HEK293 (cell line): ENCODE measurements around the gene STX4.

ENCODE experiments used
- CTCF ChIA-PET: fragments of 350-600 bp; formaldehyde crosslinking; extraction: SDS; loops from one replicate; lab custom pipeline; 2021; ENCODE audit warnings: antibody characterized with exemption; lab: Yijun Ruan, JAX
- POLR2A ChIA-PET: fragments of 300-600 bp; formaldehyde crosslinking; extraction: SDS; loops from one replicate; lab custom pipeline; 2020; ENCODE audit warnings: antibody characterized with exemption, inconsistent platforms; lab: Yijun Ruan, JAX
- H3K27ac ChIP-seq: fragments of 200-500 bp; sonication (Bioruptor generic); 2 replicates; pipeline ENCODE4 v1.5.1; 2014; ENCODE audit warnings: low read depth, low read length, control low read depth, inconsistent platforms; ENCODE audit errors: extremely low read depth
- H3K36me3 ChIP-seq, 2 experiments: fragments of 200-500 bp in 1 of 2; sonication (Bioruptor generic) in 1 of 2; 1 replicate in 1 of 2; 2 replicates in 1 of 2; pipeline ENCODE4 v1.5.1; 2014 to 2017; ENCODE audit warnings: inconsistent platforms in 2 of 2, low read length in 2 of 2; ENCODE audit not compliant: control insufficient read depth in 2 of 2, insufficient read depth in 1 of 2
- H3K4me1 ChIP-seq: fragments of 200-500 bp; sonication (Bioruptor generic); 2 replicates; pipeline ENCODE4 v1.5.1; 2014; ENCODE audit warnings: mild to moderate bottlenecking, low read length, inconsistent platforms; ENCODE audit not compliant: control insufficient read depth, insufficient read depth
- H3K4me3 ChIP-seq: 2 replicates; pipeline ENCODE4 v1.5.1; 2011; ENCODE audit warnings: low read depth, mild to moderate bottlenecking, control low read depth, low read length, moderate library complexity
- H3K9me3 ChIP-seq: fragments of 200-500 bp; sonication (Bioruptor generic); 2 replicates; pipeline ENCODE4 v1.5.1; 2014; ENCODE audit warnings: low read depth, low read length, inconsistent platforms; ENCODE audit not compliant: control insufficient read depth, insufficient read depth
- BCL11B ChIP-seq: fragments of 450-650 bp; formaldehyde crosslinking; IDR thresholded peaks from 2 replicates; pipeline ENCODE4 v1.5.1; 2016; ENCODE audit warnings: low read depth, missing biosample characterization, missing genetic modification characterization
- GFI1B ChIP-seq: fragments of 450-650 bp; formaldehyde crosslinking; IDR thresholded peaks from 2 replicates; pipeline ENCODE4 v1.5.1; 2016; ENCODE audit warnings: missing biosample characterization, missing genetic modification characterization
- PRDM1 ChIP-seq: fragments of 450-650 bp; formaldehyde crosslinking; IDR thresholded peaks from 2 replicates; pipeline ENCODE4; 2016; ENCODE audit warnings: missing biosample characterization, missing genetic modification characterization
- SCRT1 ChIP-seq: fragments of 450-650 bp; formaldehyde crosslinking; IDR thresholded peaks from 2 replicates; pipeline ENCODE4 v1.5.1; 2016; ENCODE audit warnings: missing biosample characterization, missing genetic modification characterization, borderline replicate concordance
- SCRT2 ChIP-seq: fragments of 450-650 bp; formaldehyde crosslinking; IDR thresholded peaks from 2 replicates; pipeline ENCODE4 v1.5.1; 2016; ENCODE audit warnings: missing biosample characterization, missing genetic modification characterization
- SETDB1 ChIP-seq: IDR thresholded peaks from one replicate; pipeline ENCODE4 v1.6.1; 2017; ENCODE audit warnings: mild to moderate bottlenecking, low read length, moderate library complexity, mixed read lengths; ENCODE audit not compliant: insufficient read length
- WT1 ChIP-seq: fragments of 450-650 bp; formaldehyde crosslinking; IDR thresholded peaks from 2 replicates; pipeline ENCODE4 v1.5.1; 2016; ENCODE audit warnings: missing biosample characterization, missing genetic modification characterization
- ZNF112 ChIP-seq: fragments of 450-650 bp; formaldehyde crosslinking; IDR thresholded peaks from 2 replicates; pipeline ENCODE4 v1.5.0; 2017; ENCODE audit warnings: missing biosample characterization, missing genetic modification characterization
- ZNF114 ChIP-seq: fragments of 450-650 bp; formaldehyde crosslinking; IDR thresholded peaks from 2 replicates; pipeline ENCODE4 v1.5.0; 2017; ENCODE audit warnings: missing biosample characterization, missing genetic modification characterization
- ZNF133 ChIP-seq: fragments of 450-650 bp; formaldehyde crosslinking; IDR thresholded peaks from 2 replicates; pipeline ENCODE4 v1.5.1; 2016; ENCODE audit warnings: missing biosample characterization, missing genetic modification characterization
- ZNF211 ChIP-seq: fragments of 450-650 bp; formaldehyde crosslinking; IDR thresholded peaks from 2 replicates; pipeline ENCODE4 v1.5.1; 2016; ENCODE audit warnings: low read depth, missing biosample characterization, missing genetic modification characterization
- ZNF37A ChIP-seq: fragments of 450-650 bp; IDR thresholded peaks from 2 replicates; pipeline ENCODE4 v1.5.1; 2018; ENCODE audit warnings: missing biosample characterization, missing genetic modification characterization
- ZNF585B ChIP-seq: fragments of 450-650 bp; formaldehyde crosslinking; IDR thresholded peaks from 2 replicates; pipeline ENCODE4 v1.5.1; 2016; ENCODE audit warnings: missing biosample characterization, missing genetic modification characterization
- ZNF701 ChIP-seq: fragments of 450-650 bp; formaldehyde crosslinking; IDR thresholded peaks from 2 replicates; pipeline ENCODE4 v1.5.1; 2016; ENCODE audit warnings: missing biosample characterization, missing genetic modification characterization
- ZNF837 ChIP-seq: fragments of 450-650 bp; formaldehyde crosslinking; IDR thresholded peaks from 2 replicates; pipeline ENCODE4 v1.5.1; 2016; ENCODE audit warnings: missing biosample characterization, missing genetic modification characterization
- TF ChIP-seq, protein P1 (sequence below): sonication (generic); formaldehyde crosslinking; IDR thresholded peaks from 2 replicates; pipeline ENCODE4 v1.8.1; 2022; ENCODE audit warnings: mild to moderate bottlenecking, moderate library complexity, missing genetic modification reagents
- TF ChIP-seq, protein P2 (sequence below): fragments of 450-650 bp; IDR thresholded peaks from 2 replicates; pipeline ENCODE4 v1.5.1; 2018; ENCODE audit warnings: missing biosample characterization, mild to moderate bottlenecking, missing genetic modification characterization
- TF ChIP-seq, protein P3 (sequence below): fragments of 450-650 bp; formaldehyde crosslinking; IDR thresholded peaks from 2 replicates; pipeline ENCODE4 v1.5.1; 2016; ENCODE audit warnings: missing biosample characterization, missing genetic modification characterization

STX4 gene

DNA sequence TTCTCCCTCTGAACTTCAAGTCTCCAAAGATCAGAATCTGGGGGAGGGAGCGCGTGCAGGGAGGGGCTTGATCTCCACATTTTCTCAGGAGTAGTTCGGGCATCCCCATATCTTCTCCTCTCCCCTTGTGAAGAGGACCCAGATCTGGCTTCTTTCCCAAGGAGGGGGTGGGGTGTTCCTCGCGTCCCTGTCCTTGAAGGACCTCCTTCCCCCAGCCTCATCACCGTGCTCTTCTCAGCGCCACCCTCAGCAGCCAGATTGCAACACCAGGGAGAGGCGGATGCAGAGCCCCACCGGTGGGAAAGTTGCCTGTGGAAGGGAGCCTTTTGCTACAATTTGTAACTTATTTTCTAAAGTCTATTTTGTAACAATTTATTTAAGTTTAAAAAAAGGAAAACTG is 49.7 kb downstream of the STX4 start (continued):
- TF ChIP-seq ZNF112 (no peak), ZNF114 (tag by site-specific recombination) (no peak), GFI1B (tag by site-specific recombination) (no peak), ZNF585B (tag by site-specific recombination) (no peak), WT1 (no peak)
- TF ChIP-seq, protein P1, sequence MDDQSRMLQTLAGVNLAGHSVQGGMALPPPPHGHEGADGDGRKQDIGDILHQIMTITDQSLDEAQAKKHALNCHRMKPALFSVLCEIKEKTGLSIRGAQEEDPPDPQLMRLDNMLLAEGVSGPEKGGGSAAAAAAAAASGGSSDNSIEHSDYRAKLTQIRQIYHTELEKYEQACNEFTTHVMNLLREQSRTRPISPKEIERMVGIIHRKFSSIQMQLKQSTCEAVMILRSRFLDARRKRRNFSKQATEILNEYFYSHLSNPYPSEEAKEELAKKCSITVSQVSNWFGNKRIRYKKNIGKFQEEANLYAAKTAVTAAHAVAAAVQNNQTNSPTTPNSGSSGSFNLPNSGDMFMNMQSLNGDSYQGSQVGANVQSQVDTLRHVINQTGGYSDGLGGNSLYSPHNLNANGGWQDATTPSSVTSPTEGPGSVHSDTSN (CRISPR knock-in tag): no peak
- TF ChIP-seq, all 188 proteins: peak for 2

DNA sequence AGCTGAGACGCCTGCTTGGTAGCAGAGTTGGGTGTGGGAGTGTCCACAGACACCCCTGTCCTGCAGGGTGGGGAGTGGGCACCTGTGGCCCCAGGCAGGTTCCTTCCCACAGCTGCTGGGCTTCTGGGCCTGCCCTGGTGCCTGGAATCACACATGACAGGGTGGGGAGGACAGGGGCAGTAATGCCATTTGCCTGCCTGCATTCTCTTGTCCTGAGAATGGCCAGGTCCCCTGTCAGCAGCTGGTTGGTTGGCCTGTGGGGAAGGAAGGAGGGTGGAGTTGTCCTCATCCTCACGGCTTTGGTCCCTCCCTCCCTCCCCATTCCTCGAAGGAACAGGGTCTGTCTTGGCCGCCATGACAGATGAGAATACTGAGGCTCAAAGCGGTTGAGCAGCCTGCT is 50.2 kb downstream of the STX4 start:
- Histone ChIP-seq H3K4me3 (no peak overlapping the region), H3K36me3 (peaks cover 0 to 61% of the 10 kb centered on the region in 2 experiments; a peak in 1 of 3 replicates), H3K9me3 (no peaks in the 10 kb centered on the region), H3K27ac (no peak overlapping the region), H3K4me1 (no peaks in the 10 kb centered on the region)
- TF ChIP-seq SETDB1: no peak
- TF ChIP-seq, protein P2, sequence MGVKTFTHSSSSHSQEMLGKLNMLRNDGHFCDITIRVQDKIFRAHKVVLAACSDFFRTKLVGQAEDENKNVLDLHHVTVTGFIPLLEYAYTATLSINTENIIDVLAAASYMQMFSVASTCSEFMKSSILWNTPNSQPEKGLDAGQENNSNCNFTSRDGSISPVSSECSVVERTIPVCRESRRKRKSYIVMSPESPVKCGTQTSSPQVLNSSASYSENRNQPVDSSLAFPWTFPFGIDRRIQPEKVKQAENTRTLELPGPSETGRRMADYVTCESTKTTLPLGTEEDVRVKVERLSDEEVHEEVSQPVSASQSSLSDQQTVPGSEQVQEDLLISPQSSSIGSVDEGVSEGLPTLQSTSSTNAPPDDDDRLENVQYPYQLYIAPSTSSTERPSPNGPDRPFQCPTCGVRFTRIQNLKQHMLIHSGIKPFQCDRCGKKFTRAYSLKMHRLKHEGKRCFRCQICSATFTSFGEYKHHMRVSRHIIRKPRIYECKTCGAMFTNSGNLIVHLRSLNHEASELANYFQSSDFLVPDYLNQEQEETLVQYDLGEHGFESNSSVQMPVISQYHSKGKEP: no peak
- TF ChIP-seq, protein P3, sequence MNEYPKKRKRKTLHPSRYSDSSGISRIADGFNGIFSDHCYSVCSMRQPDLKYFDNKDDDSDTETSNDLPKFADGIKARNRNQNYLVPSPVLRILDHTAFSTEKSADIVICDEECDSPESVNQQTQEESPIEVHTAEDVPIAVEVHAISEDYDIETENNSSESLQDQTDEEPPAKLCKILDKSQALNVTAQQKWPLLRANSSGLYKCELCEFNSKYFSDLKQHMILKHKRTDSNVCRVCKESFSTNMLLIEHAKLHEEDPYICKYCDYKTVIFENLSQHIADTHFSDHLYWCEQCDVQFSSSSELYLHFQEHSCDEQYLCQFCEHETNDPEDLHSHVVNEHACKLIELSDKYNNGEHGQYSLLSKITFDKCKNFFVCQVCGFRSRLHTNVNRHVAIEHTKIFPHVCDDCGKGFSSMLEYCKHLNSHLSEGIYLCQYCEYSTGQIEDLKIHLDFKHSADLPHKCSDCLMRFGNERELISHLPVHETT (tag by site-specific recombination): no peak
- no peak for TF ChIP-seq BCL11B
- 0 out of 2 replicates have a peak, but pooled peaks have one; percentile 25 for TF ChIP-seq SCRT2 (tag by site-specific recombination)
- ChIA-PET POLR2A (interaction anchor here (0.9 to 1.7 kb wide), 3 partner anchors 10 to 34 kb away, joined by 3 to 7 read pairs (median 3); partner anchors contain the start of genes KAT8, ZNF646 and ZNF668), CTCF (interaction anchor here (0.7 kb wide), 1 partner anchor 12 kb away, joined by 4 read pairs; no protein-coding TSS in a partner anchor)

DNA sequence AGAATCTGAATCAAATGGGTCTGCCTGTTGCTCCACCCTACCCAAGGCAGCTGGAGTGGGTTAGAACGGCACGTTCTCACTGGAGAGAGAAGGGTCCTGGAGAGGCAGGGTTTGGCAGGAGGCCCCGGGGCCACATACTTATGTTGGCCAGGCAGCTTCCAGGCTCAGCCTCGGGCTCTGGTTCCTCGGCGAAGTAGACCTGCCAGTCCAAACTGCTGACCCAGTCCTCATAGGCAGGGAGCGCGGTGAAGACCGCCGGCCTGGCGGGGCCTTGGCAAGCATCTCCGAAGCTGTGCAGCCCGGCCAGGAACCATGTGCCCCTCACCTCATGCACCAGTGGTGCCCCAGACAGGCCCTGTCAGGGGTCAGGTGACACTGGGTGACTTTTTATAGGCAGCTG is 50.6 kb downstream of the STX4 start:
- no peaks in the 10 kb centered on the region for H3K9me3 ChIP-seq
- no peak overlapping the region for H3K27ac ChIP-seq
- POLR2A ChIA-PET: interaction anchor here (0.9 to 2.3 kb wide), 5 partner anchors 8 to 34 kb away, joined by 3 to 11 read pairs (median 3); partner anchors contain the start of genes KAT8, ZNF646 and ZNF668
- peaks cover 0 to 61% of the 10 kb centered on the region in 2 experiments; a peak in 1 of 3 replicates for H3K36me3 ChIP-seq
- TF ChIP-seq, protein P1 (CRISPR knock-in tag): no peak
- TF ChIP-seq PRDM1 (tag by site-specific recombination): no peak
- no peak for TF ChIP-seq ZNF133
- TF ChIP-seq SCRT1 (tag by site-specific recombination): no peak
- TF ChIP-seq ZNF114 (tag by site-specific recombination): no peak
- TF ChIP-seq ZNF837 (tag by site-specific recombination): no peak
- no peak for TF ChIP-seq ZNF211 (tag by site-specific recombination)
- TF ChIP-seq ZNF701 (tag by site-specific recombination): no peak
- no peak for TF ChIP-seq ZNF37A (tag by site-specific recombination)
- TF ChIP-seq, all 188 proteins: peak for 0
- H3K4me3 ChIP-seq: no peak overlapping the region
- CTCF ChIA-PET: no interaction called here
- H3K4me1 ChIP-seq: no peaks in the 10 kb centered on the region
